Measurements from ENCODE around the gene VPS13D. TPM values are rescaled to one million over a fixed set of nuclear protein-coding genes. Genes with fewer than 3 reads are reported as not detected.

VPS13D gene
- total RNA-seq, 2 donors from 2014 or later: 70.1 to 129 TPM

DNA sequence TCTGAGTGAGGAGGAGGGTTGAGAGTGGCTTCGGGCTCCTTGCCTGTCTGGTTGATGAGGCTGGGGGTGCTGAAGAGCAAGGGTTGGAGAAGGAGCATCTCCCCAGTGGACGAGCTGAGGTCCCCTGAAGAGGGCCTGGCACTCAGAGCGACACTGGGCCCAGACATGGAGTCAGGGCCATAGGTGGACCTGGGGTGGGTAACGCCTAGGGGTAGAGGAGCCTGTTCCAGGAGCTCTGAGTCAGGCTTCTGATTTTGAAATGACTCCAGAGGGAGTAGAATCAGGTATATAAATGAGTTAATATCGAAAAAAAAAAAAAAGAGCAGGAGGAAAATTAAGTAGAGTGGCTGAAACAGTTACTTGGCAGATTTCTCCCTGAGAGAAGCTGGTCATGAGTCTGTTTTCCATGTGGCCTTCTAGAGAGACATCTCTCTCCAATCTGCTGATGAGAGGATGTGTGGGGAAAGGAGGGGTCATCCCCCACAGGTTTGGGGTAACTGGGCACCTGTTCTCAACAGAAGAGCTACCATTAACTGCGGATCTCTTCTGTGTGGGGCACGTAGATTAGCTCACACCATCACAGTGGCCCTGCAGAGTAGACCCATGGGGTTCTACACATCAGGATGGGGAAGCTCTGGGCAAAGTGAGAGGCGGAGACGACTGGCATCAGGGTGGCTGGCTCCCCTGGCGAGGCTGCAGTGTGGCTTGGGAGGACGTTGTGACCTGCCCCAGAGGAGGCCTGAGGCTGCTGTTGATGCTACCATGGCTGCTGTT is 272.7 kb downstream of the VPS13D start:
- Histone ChIP-seq H3K4me3 (no peak overlapping the region), H3K4me1 (ENCODE audit: control insufficient read depth in 1 of 2, low read depth in 2 of 2) (peaks cover 7 to 53% of the 10 kb centered on the region in 2 donors), H3K27ac (no peak overlapping the region), H3K27me3 (replicated peaks; ENCODE audit: insufficient read depth) (no peaks in the 10 kb centered on the region), H3K36me3 (peaks cover 5% of the 10 kb centered on the region), H3K9me3 (no peaks in the 10 kb centered on the region)
- no peak for DNase-seq (ENCODE audit: low spot score)
- no peak for ATAC-seq (ENCODE audit: insufficient number of reproducible peaks, low FRiP score, low read depth)
- TF ChIP-seq, protein P1, sequence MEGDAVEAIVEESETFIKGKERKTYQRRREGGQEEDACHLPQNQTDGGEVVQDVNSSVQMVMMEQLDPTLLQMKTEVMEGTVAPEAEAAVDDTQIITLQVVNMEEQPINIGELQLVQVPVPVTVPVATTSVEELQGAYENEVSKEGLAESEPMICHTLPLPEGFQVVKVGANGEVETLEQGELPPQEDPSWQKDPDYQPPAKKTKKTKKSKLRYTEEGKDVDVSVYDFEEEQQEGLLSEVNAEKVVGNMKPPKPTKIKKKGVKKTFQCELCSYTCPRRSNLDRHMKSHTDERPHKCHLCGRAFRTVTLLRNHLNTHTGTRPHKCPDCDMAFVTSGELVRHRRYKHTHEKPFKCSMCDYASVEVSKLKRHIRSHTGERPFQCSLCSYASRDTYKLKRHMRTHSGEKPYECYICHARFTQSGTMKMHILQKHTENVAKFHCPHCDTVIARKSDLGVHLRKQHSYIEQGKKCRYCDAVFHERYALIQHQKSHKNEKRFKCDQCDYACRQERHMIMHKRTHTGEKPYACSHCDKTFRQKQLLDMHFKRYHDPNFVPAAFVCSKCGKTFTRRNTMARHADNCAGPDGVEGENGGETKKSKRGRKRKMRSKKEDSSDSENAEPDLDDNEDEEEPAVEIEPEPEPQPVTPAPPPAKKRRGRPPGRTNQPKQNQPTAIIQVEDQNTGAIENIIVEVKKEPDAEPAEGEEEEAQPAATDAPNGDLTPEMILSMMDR (IDR thresholded peaks at IDR 0.05): no peak

DNA sequence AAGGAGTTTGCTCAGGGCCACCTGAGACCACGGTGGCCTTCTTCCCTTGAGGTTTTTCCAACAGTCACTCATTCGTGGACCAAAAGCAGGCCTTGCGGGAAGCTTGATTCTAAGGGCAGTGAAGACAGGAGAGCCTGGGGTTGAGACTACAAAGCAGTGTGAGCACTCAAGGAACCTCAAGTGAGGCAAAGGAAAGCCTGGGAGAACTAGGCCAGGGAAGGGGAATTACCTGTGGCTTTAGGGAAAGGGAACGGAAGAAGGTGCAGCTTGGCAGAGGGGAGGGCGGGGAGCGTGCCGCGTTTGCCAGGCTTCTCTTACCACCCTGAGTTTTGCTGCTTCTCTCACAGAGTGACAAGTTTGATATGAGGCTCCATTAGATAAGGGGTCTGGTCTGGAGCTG is 273.9 kb downstream of the VPS13D start:
- Histone ChIP-seq H3K27ac (no peak overlapping the region), H3K4me1 (ENCODE audit: control insufficient read depth in 1 of 2, low read depth in 2 of 2) (peaks cover 4 to 41% of the 10 kb centered on the region in 2 donors), H3K36me3 (peaks cover 7% of the 10 kb centered on the region), H3K4me3 (no peak overlapping the region), H3K27me3 (replicated peaks; ENCODE audit: insufficient read depth) (no peaks in the 10 kb centered on the region), H3K9me3 (no peaks in the 10 kb centered on the region)
- TF ChIP-seq, protein P1 (IDR thresholded peaks at IDR 0.05): no peak
- DNase-seq (ENCODE audit: low spot score) (no peak), ATAC-seq (ENCODE audit: insufficient number of reproducible peaks, low FRiP score, low read depth) (no peak)

DNA sequence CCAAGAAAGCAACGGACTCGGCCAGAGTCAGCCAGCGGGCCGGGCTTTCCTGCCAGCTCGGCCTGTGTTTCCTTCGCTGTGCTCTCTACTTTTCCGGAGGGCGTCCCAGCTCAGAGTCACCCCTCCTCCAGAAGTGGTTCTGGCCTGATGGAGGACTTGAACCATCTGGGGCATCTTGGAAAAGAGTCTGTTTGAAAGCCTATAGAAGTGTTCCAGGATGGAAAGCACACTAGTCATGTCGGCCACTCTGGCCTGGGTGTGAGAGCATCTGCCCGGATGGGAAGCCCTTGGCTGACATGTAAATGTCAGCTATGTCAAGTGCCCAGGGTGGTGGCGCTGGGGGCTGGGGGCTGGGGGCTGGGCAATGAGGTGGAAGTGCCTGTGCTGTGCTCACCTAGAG is 274.8 kb downstream of the VPS13D start:
- DNase-seq (ENCODE audit: low spot score): no peak
- TF ChIP-seq, protein P1 (IDR thresholded peaks at IDR 0.05): no peak
- ATAC-seq (ENCODE audit: insufficient number of reproducible peaks, low FRiP score, low read depth): no peak
- Histone ChIP-seq H3K4me3 (no peak overlapping the region), H3K9me3 (no peaks in the 10 kb centered on the region), H3K27ac (peak overlapping the region; percentile 48 to 62), H3K4me1 (ENCODE audit: control insufficient read depth in 1 of 2, low read depth in 2 of 2) (peaks cover 4 to 32% of the 10 kb centered on the region in 2 donors), H3K36me3 (peaks cover 12% of the 10 kb centered on the region), H3K27me3 (replicated peaks; ENCODE audit: insufficient read depth) (no peaks in the 10 kb centered on the region)

DNA sequence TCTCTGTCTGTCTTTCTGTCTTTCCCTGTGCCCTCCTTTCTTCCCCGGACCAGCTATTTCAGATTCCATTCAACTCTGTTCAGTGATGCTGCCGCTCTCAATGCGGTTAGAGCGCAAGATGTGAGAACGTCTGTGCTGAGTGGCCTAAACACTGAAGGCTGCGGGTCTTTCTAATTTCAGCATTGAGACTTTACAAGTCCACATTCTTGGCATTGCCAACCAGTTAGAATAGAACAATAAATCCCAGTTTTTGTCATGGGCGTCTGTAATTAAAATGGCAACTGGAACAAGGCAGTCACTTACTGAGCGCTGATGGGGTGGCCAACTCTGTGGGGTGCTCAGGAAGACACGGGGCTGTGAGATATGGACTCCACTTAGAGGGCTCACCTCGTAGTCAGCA is 275.4 kb downstream of the VPS13D start:
- no peak for ATAC-seq (ENCODE audit: insufficient number of reproducible peaks, low FRiP score, low read depth)
- H3K36me3 ChIP-seq: peaks cover 12% of the 10 kb centered on the region
- no peak overlapping the region for H3K4me3 ChIP-seq
- no peak for DNase-seq (ENCODE audit: low spot score)
- TF ChIP-seq, protein P1 (IDR thresholded peaks at IDR 0.05): no peak
- peaks cover 4 to 26% of the 10 kb centered on the region in 2 donors for H3K4me1 ChIP-seq (ENCODE audit: control insufficient read depth in 1 of 2, low read depth in 2 of 2)
- H3K27me3 ChIP-seq (replicated peaks; ENCODE audit: insufficient read depth): no peaks in the 10 kb centered on the region
- peak overlapping the region in 1 of 2 donors; percentile 62 for H3K27ac ChIP-seq
- H3K9me3 ChIP-seq: no peaks in the 10 kb centered on the region

DNA sequence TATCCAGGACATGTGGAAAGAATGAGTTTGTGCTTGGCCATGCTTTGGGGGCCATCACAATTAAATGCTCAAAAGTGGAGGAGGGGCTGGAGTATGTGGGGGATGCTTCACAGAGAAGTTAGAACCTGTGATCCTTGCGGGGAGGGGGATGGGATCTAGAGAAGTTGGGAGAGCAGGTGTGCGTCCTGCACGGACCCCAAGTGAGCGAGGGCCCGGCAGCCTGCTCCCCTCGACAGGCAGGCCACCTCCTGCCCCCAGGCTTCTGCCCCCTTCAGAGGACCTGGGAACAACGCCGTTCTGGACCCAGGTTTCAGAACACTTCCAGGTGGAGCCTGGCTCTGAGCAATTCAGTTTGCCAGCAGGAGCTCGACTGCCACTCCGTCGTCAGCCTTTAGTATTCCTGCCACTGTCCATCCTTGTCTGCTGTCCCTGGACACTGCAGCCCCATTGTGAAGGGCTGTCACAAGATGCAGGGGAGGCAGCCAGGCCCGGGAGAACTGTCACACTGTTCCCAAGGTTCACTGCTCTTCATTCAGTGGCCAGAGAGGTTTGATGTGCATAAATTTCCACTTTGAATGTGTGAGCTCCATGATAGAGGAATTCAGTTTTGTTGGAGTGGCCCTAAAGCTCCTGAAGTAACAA is 275.9 kb downstream of the VPS13D start:
- H3K27me3 ChIP-seq (replicated peaks; ENCODE audit: insufficient read depth): no peaks in the 10 kb centered on the region
- H3K4me1 ChIP-seq (ENCODE audit: control insufficient read depth in 1 of 2, low read depth in 2 of 2): peaks cover 4 to 28% of the 10 kb centered on the region in 2 donors
- H3K4me3 ChIP-seq: no peak overlapping the region
- H3K9me3 ChIP-seq: no peaks in the 10 kb centered on the region
- no peak for ATAC-seq (ENCODE audit: insufficient number of reproducible peaks, low FRiP score, low read depth)
- no peak for DNase-seq (ENCODE audit: low spot score)
- H3K27ac ChIP-seq: no peak overlapping the region
- peaks cover 12% of the 10 kb centered on the region for H3K36me3 ChIP-seq
- TF ChIP-seq, protein P1 (IDR thresholded peaks at IDR 0.05): no peak

Data from thoracic aorta (tissue), 2 donors.